GM12878 (cell line): ENCODE results near the gene GPI. TPM values are rescaled to one million over a fixed set of nuclear protein-coding genes. Genes with fewer than 3 reads are reported as not detected.
A peak's percentile ranks its signal among the peaks of the same experiment; 100 is the strongest.

ENCODE experiments used
- ATAC-seq: fragments of 200-7000 bp; cut with Tn5 transposase; 3 replicates; pipeline ENCODE4 v1.9.1; 2020; ENCODE audit warnings: mild to moderate bottlenecking, moderate library complexity
- BruUV-seq: library from RNA; stranded (reverse); fragments of 400-500 nt; replicated peaks from 2 replicates; lab custom pipeline; 2021; lab: Mats Ljungman, UMichigan
- CTCF ChIA-PET: fragments of 300-600 bp; sonication (Branson Sonifier 250); formaldehyde crosslinking; extraction: SDS; loops from one replicate; lab custom pipeline; 2021; ENCODE audit warnings: inconsistent platforms; lab: Yijun Ruan, JAX
- POLR2A ChIA-PET: fragments of 350-600 bp; formaldehyde crosslinking; extraction: SDS; loops from one replicate; lab custom pipeline; 2021; ENCODE audit warnings: inconsistent platforms; lab: Charles Lee
- RAD21 ChIA-PET: fragments of 300-600 bp; sonication (Branson Sonifier 250); formaldehyde crosslinking; loops from one replicate; lab custom pipeline; 2023; ENCODE audit warnings: antibody characterized with exemption; ENCODE audit not compliant: unreplicated experiment; lab: Charles Lee
- SMC1A ChIA-PET: fragments of 300-600 bp; sonication (Branson Sonifier 250); formaldehyde crosslinking; loops from one replicate; lab custom pipeline; 2023; ENCODE audit not compliant: unreplicated experiment, uncharacterized antibody; lab: Charles Lee
- DNase-seq: peaks from one replicate; pipeline ENCODE4 v3.0.0-alpha.2; 2011; ENCODE audit warnings: low read depth, low spot score
- FAIRE-seq: peaks from 3 replicates; lab custom pipeline; 2011; peaks lifted over from hg19 to GRCh38; lab: Jason Lieb, UNC
- H2AFZ ChIP-seq: 2 replicates; pipeline ENCODE4 v1.6.0; 2011; ENCODE audit warnings: low read depth, low read length, control low read depth; ENCODE audit not compliant: control insufficient read depth
- H3K27ac ChIP-seq: 2 replicates; pipeline ENCODE4 v1.5.1; 2011; ENCODE audit warnings: control low read depth; ENCODE audit not compliant: control insufficient read depth, insufficient read depth
- H3K27me3 ChIP-seq, 2 experiments: replicated peaks in 1 of 2; 2 replicates each; pipeline versions ENCODE4 v1.6.0 to v1.6.1; 2011; ENCODE audit warnings: low read length in 1 of 2; ENCODE audit not compliant: control insufficient read depth in 2 of 2, insufficient read depth in 2 of 2
- H3K36me3 ChIP-seq, 2 experiments: 2 replicates each; pipeline ENCODE4 v1.5.1; 2011; ENCODE audit warnings: low read length in 1 of 2; ENCODE audit not compliant: control insufficient read depth in 2 of 2, insufficient read depth in 2 of 2
- H3K4me1 ChIP-seq: 2 replicates; pipeline ENCODE4 v1.6.1; 2011; ENCODE audit warnings: mild to moderate bottlenecking, low read length, moderate library complexity, mixed read lengths; ENCODE audit not compliant: control insufficient read depth, insufficient read depth
- H3K4me2 ChIP-seq: 2 replicates; pipeline ENCODE4 v1.6.0; 2011; ENCODE audit warnings: control low read depth; ENCODE audit not compliant: control insufficient read depth, insufficient read depth
- H3K4me3 ChIP-seq: fragments of 200-600 bp; sonication (generic); 2 replicates; pipeline ENCODE4 v1.5.1; 2016
- H3K79me2 ChIP-seq: 2 replicates; pipeline ENCODE4 v1.6.0; 2011; ENCODE audit warnings: low read length; ENCODE audit not compliant: control insufficient read depth, insufficient read depth
- H3K9ac ChIP-seq: 2 replicates; pipeline ENCODE4 v1.8.0; 2011; ENCODE audit warnings: low read length, control low read depth, mixed read lengths; ENCODE audit not compliant: control insufficient read depth, insufficient read depth
- H3K9me3 ChIP-seq: replicated peaks from 3 replicates; pipeline ENCODE4 v1.5.1; 2011; ENCODE audit warnings: mild to moderate bottlenecking, low read length; ENCODE audit not compliant: control insufficient read depth, insufficient read depth
- H4K20me1 ChIP-seq: 2 replicates; pipeline ENCODE4 v1.6.0; 2011; ENCODE audit not compliant: control insufficient read depth, insufficient read depth
- JUNB ChIP-seq: IDR thresholded peaks from 2 replicates; pipeline ENCODE4 v1.6.1; 2016; ENCODE audit warnings: antibody characterized with exemption, mild to moderate bottlenecking
- NBN ChIP-seq: fragments of 450-650 bp; IDR thresholded peaks from 2 replicates; pipeline ENCODE4 v1.6.1; 2016
- PML ChIP-seq: IDR thresholded peaks from 2 replicates; pipeline ENCODE4 v1.6.1; 2012; ENCODE audit warnings: low read length, inconsistent platforms
- ZNF687 ChIP-seq: fragments of 450-650 bp; IDR thresholded peaks from 2 replicates; pipeline ENCODE4 v1.6.1; 2017; ENCODE audit warnings: mild to moderate bottlenecking, moderate library complexity
- WGBS: methylation state at CpG from one replicate; pipeline ENCODE4 v1.1.6; 2016; ENCODE audit warnings: low lambda C conversion rate; ENCODE audit not compliant: insufficient replicate concordance, insufficient coverage; ENCODE audit errors: missing lambda C conversion rate; 5-methylcytosine and 5-hydroxymethylcytosine counted together
- in situ Hi-C: fragments of 300-500 bp; cut with MboI; formaldehyde crosslinking; loops from 9 replicates; pipeline ENCODE4 v1.14.3; 2018; ENCODE audit warnings: mixed read lengths
- intact Hi-C: fragments of 100-400 bp; cut with micrococcal nuclease; formaldehyde crosslinking; loops from one replicate; pipeline ENCODE4 v1.14.2; 2022; ENCODE audit not compliant: unreplicated experiment
- polyA plus RNA-seq, 11 experiments: library from polyadenylated mRNA; depleted of rRNA in 4 of 11; unstranded in 6 of 11; stranded (reverse) in 5 of 11; fragments of >200 nt; fragmentation: Nextera tagmentation in 4 of 11; fragmentation: Illumina TruSeq in 1 of 11; extraction: Ambion mirVana in 4 of 11; extraction: Trizol in 1 of 11; gene quantifications; 1 replicate in 1 of 11; 2 replicates in 10 of 11; pipeline versions ENCODE4 v1.2.1 to v1.2.3, GENCODE V29; 2011 to 2016; ENCODE audit warnings: inconsistent platforms in 2 of 11, missing spikeins in 2 of 11, low read depth in 1 of 11
- total RNA-seq, 4 experiments: library from RNA; depleted of rRNA in 3 of 4; stranded (reverse); fragments of >200 nt in 3 of 4; fragmentation: Illumina TruSeq in 1 of 4; extraction: Trizol in 1 of 4; gene quantifications; 2 replicates each; pipeline versions ENCODE4 v1.2.1 to v1.2.3, GENCODE V29; 2013 to 2021

Gene GPI
- total and polyA plus RNA-seq, 10 of the 15 experiments (the other 5 are each of a cell fraction or from before 2014, with no cell fraction given) = 124 to 400 (median 190) TPM

DNA sequence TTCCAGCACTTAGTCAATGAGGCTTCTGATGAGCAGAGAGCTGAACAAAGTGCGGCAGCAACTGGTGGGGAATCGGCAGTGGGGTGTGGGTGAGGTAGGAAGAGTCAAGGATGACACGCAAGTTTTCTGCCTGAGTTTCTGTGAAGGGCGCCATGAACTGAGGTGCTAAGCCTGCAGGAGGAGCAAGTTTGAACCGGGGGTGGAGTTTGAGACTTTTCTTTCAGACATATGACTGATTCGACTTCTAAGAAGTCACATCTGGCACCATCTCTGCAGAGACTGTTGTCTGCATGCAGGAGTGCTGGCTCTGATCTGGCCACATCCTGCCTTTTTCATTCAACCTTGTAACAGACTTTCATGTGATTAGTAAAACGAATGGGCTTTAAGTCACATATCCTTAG lies 14.8 kb upstream of the GPI start:
- H3K9ac ChIP-seq = no peak overlapping the region
- no peak overlapping the region for H3K4me2 ChIP-seq
- in situ Hi-C loops = no loop called here
- no TSS peak for BruUV-seq
- no peaks in the 10 kb centered on the region for H3K9me3 ChIP-seq
- H3K27ac ChIP-seq = no peak overlapping the region; the same call in 1 of the 2 replicates
- SMC1A ChIA-PET = interaction anchor here (1.7 kb wide), 1 partner anchor 10 kb away, joined by 4 read pairs; no protein-coding TSS in a partner anchor
- FAIRE-seq = no peak
- no peak for ATAC-seq
- H4K20me1 ChIP-seq = no peaks in the 10 kb centered on the region
- RAD21 ChIA-PET = no interaction called here
- no peaks in the 10 kb centered on the region for H3K79me2 ChIP-seq
- WGBS = 50% methylated on average over 7 of the region's 7 CpGs
- 0 out of 2 replicates have a peak, but pooled peaks have one; percentile 25 for TF ChIP-seq NBN
- no peak for TF ChIP-seq PML
- TF ChIP-seq JUNB = no peak
- TF ChIP-seq ZNF687 = peak; percentile 47; the same call in 1 of the 2 replicates
- peaks cover 3 to 5% of the 10 kb centered on the region in 2 experiments; a peak in 3 of 4 replicates for H3K36me3 ChIP-seq
- no peak for DNase-seq
- no peaks in the 10 kb centered on the region for H3K27me3 ChIP-seq
- CTCF ChIA-PET = interaction anchor here (1.0 kb wide), 1 partner anchor 9 kb away, joined by 4 read pairs; no protein-coding TSS in a partner anchor
- POLR2A ChIA-PET = no interaction called here
- H2AFZ ChIP-seq = no peak overlapping the region
- 0 out of 2 replicates have a peak, but pooled peaks cover 4% of the 10 kb centered on the region for H3K4me1 ChIP-seq
- intact Hi-C loops = no loop called here
- H3K4me3 ChIP-seq = no peak overlapping the region
